ENCODE results near the gene FBN1. TPM values are rescaled to one million over a fixed set of nuclear protein-coding genes. Genes with fewer than 3 reads are reported as not detected.

Gene FBN1
- total and polyA plus RNA-seq, 2 donors (not counting 3 experiments of a cell fraction or from before 2014, with no cell fraction given), result 107 to 111 TPM

DNA sequence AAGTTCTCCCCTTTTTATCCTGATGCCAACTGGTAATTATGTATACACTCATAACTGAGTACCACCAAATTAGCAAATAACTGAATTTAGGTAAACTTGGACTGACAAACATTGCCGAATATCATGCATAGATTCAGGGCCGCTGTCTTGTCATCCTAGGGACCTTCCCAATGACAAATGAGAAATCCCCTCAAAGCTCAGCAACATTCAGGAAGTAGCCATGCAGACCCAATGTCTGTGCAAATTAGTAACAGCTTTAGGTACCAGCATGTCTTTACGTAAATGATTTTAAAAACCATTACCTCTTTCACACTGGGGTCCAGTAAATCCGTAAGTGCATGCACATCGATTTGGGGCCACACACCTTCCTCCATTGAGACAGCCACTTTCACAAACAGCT is 49.5 kb downstream of the FBN1 start:
- Histone ChIP-seq H3K79me2 (ENCODE audit: control insufficient read depth, insufficient read depth, low read length) (no peaks in the 10 kb centered on the region), H3K9me1 (replicated peaks; ENCODE audit: control insufficient read depth, extremely low read depth, insufficient read depth, low read length) (no peaks in the 10 kb centered on the region), H2AFZ (ENCODE audit: low read depth, low read length) (no peak overlapping the region), H3K27me3 (ENCODE audit: control insufficient read depth in 2 of 2, insufficient read depth in 2 of 2, low read length in 2 of 2) (no peaks in the 10 kb centered on the region), H3K9me3 (replicated peaks; ENCODE audit: control insufficient read depth, insufficient read depth, low read length) (no peaks in the 10 kb centered on the region), H3K36me3 (ENCODE audit: control insufficient read depth in 2 of 2, extremely low read depth in 1 of 2, insufficient read depth in 2 of 2, low read length in 2 of 2) (peaks cover 0 to 9% of the 10 kb centered on the region in 2 experiments), H4K20me1 (replicated peaks; ENCODE audit: control insufficient read depth, extremely low read depth, insufficient read depth, low read length) (no peaks in the 10 kb centered on the region), H3K27ac (ENCODE audit: insufficient read depth, low read depth, low read length) (no peak overlapping the region), H3K4me2 (ENCODE audit: insufficient read depth, low read length) (no peak overlapping the region), H3K4me1 (ENCODE audit: control insufficient read depth, extremely low read depth, insufficient read depth, low read length) (peaks cover 3% of the 10 kb centered on the region), H3K9ac (replicated peaks; ENCODE audit: extremely low read depth, insufficient read depth, low read length) (no peak overlapping the region), H3K4me3 (replicated peaks in 1 of 3; ENCODE audit: insufficient read depth in 1 of 3, low read depth in 1 of 3, low read length in 3 of 3) (no peak overlapping the region)
- DNase-seq (ENCODE audit: low read depth, low spot score), result no peak
- dilution Hi-C loops (cut with MboI; ENCODE audit: extremely low pct_ligation_motif_present, low sequenced_read_pairs) (no loop called here), intact Hi-C loops (cut with micrococcal nuclease) (no loop called here)
- BruUV-seq (replicated peaks), result no TSS peak
- ChIA-PET CTCF (interaction anchor here (0.9 kb wide), 1 partner anchor 89 kb away, joined by 3 read pairs; no protein-coding TSS in a partner anchor), POLR2A (no interaction called here)
- FAIRE-seq, result no peak
- TF ChIP-seq JUN (IDR thresholded peaks at IDR 0.05; ENCODE audit: borderline replicate concordance, insufficient read depth, insufficient read length, low read depth), result no peak
- no peak for TF ChIP-seq POLR2AphosphoS5 (IDR thresholded peaks at IDR 0.05; ENCODE audit: insufficient read depth, low read depth, low read length)
- TF ChIP-seq MYC (IDR thresholded peaks at IDR 0.05; ENCODE audit: low read depth, low read length), result no peak
- TF ChIP-seq, protein P1, sequence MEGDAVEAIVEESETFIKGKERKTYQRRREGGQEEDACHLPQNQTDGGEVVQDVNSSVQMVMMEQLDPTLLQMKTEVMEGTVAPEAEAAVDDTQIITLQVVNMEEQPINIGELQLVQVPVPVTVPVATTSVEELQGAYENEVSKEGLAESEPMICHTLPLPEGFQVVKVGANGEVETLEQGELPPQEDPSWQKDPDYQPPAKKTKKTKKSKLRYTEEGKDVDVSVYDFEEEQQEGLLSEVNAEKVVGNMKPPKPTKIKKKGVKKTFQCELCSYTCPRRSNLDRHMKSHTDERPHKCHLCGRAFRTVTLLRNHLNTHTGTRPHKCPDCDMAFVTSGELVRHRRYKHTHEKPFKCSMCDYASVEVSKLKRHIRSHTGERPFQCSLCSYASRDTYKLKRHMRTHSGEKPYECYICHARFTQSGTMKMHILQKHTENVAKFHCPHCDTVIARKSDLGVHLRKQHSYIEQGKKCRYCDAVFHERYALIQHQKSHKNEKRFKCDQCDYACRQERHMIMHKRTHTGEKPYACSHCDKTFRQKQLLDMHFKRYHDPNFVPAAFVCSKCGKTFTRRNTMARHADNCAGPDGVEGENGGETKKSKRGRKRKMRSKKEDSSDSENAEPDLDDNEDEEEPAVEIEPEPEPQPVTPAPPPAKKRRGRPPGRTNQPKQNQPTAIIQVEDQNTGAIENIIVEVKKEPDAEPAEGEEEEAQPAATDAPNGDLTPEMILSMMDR (IDR thresholded peaks at IDR 0.05; ENCODE audit: extremely low read depth in 1 of 2, insufficient read depth in 1 of 2, low read depth in 1 of 2, low read length in 2 of 2), result no peak
- no peak for TF ChIP-seq EZH2 (IDR thresholded peaks at IDR 0.05; ENCODE audit: borderline replicate concordance, low read depth, low read length, severe bottlenecking)
- TF ChIP-seq, protein P2, sequence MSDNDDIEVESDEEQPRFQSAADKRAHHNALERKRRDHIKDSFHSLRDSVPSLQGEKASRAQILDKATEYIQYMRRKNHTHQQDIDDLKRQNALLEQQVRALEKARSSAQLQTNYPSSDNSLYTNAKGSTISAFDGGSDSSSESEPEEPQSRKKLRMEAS (IDR thresholded peaks at IDR 0.05; ENCODE audit: insufficient read depth, insufficient read length), result no peak
- no peak for TF ChIP-seq GATA2 (IDR thresholded peaks at IDR 0.05; ENCODE audit: insufficient read depth, insufficient read length, low read depth, low read length)
- TF ChIP-seq POLR2A (IDR thresholded peaks at IDR 0.05; ENCODE audit: low read depth, low read length), result no peak
- TF ChIP-seq FOS (IDR thresholded peaks at IDR 0.05; ENCODE audit: borderline replicate concordance, insufficient read depth, low read length), result no peak

Measured in endothelial cell of umbilical vein (primary cell).